Measurements from ENCODE around the gene IL24.

The IL24 gene

DNA sequence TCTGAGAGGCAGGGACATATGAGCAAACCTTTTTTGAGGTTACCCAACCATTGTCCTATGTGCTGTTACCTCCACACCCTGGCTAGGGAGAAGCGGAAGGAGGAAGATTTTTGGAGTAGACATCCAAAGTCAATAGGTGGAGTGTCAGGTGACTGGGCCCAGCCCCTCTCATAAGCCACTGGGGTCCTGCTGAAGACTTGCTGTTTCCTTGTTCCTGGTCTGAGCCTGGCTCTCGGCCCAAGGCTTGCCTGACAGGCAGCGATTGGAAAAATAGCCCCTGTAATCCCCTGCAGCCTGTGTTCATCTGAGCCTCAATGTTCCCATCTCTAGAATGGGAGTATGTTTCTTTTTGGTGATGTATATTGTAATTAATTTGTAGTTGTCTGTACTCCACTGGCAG lies 55.9 kb downstream of the IL24 start:
- DNase-seq (ENCODE audit: low spot score) = no peak

DNA sequence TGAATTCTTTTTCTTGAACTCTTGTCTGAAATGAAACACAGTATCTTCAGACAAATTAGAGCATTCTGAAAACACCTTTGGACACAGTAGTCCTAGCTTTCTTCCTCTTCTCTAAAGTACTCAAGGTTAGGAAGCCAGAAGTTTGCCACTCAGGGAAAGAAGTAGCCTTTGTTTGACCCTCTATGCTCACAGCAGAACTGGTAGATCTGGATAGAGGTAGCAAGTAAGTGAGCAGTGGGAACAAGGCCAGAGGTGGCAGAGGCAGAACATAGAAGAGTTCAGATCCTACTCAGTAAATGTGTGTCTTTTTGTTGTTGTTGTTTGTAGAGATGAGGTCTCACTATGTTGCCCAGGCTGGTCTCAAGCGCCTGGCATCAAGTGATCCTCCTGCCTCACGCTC lies 56.4 kb downstream of the IL24 start:
- DNase-seq (ENCODE audit: low spot score) = no peak

Measured in AG20443 (cell line).